Neural cell (in vitro differentiated cells): ENCODE data around the gene AKT1S1.

Experiments
- EP300 ChIP-seq: fragments of 450-650 bp; conservative IDR thresholded peaks from 2 replicates; pipeline ENCODE4 v1.6.1; 2014; ENCODE audit warnings: antibody characterized with exemption, mild to moderate bottlenecking, moderate library complexity; ENCODE audit not compliant: poor library complexity, severe bottlenecking
- EZH2 ChIP-seq: fragments of 200-600, 300-800 bp; shearing (Covaris generic), sonication (generic); IDR thresholded peaks from 2 replicates; pipeline ENCODE4 v1.6.1; 2014; ENCODE audit warnings: antibody characterized with exemption, low read length, borderline replicate concordance, mild to moderate bottlenecking; ENCODE audit not compliant: insufficient read depth, poor library complexity, severe bottlenecking
- POLR2AphosphoS5 ChIP-seq: IDR thresholded peaks from 2 replicates; pipeline ENCODE4 v1.6.1; 2012
- RAD21 ChIP-seq: fragments of 450-650 bp; conservative IDR thresholded peaks from 2 replicates; pipeline ENCODE4 v1.6.1; 2014; ENCODE audit warnings: antibody characterized with exemption, mild to moderate bottlenecking, moderate library complexity
- TF ChIP-seq, protein P1 (sequence below): fragments of 450-650 bp; IDR thresholded peaks from 2 replicates; pipeline ENCODE4 v1.5.1; 2014; ENCODE audit warnings: antibody characterized with exemption, mild to moderate bottlenecking, moderate library complexity; ENCODE audit not compliant: poor library complexity, severe bottlenecking

GRCh38 chr19:49845414-49845813 is 31.7 kb downstream of the AKT1S1 start:
- TF ChIP-seq EP300 (no peak), POLR2AphosphoS5 (no peak), EZH2 (no peak), RAD21 (no peak)
- TF ChIP-seq, protein P1, sequence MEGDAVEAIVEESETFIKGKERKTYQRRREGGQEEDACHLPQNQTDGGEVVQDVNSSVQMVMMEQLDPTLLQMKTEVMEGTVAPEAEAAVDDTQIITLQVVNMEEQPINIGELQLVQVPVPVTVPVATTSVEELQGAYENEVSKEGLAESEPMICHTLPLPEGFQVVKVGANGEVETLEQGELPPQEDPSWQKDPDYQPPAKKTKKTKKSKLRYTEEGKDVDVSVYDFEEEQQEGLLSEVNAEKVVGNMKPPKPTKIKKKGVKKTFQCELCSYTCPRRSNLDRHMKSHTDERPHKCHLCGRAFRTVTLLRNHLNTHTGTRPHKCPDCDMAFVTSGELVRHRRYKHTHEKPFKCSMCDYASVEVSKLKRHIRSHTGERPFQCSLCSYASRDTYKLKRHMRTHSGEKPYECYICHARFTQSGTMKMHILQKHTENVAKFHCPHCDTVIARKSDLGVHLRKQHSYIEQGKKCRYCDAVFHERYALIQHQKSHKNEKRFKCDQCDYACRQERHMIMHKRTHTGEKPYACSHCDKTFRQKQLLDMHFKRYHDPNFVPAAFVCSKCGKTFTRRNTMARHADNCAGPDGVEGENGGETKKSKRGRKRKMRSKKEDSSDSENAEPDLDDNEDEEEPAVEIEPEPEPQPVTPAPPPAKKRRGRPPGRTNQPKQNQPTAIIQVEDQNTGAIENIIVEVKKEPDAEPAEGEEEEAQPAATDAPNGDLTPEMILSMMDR = no peak
